HEK293 (cell line): ENCODE results near the gene GLB1L.

Experiments
- GLIS2 ChIP-seq: fragments of 450-650 bp; formaldehyde crosslinking; IDR thresholded peaks from 2 replicates; pipeline ENCODE4 v1.5.1; 2016; ENCODE audit warnings: missing biosample characterization, missing genetic modification characterization
- PRDM2 ChIP-seq: fragments of 450-650 bp; formaldehyde crosslinking; IDR thresholded peaks from 2 replicates; pipeline ENCODE4 v1.5.1; 2016; ENCODE audit warnings: missing biosample characterization, missing genetic modification characterization, borderline replicate concordance
- REST ChIP-seq: fragments of 450-650 bp; formaldehyde crosslinking; IDR thresholded peaks from 2 replicates; pipeline ENCODE4 v1.5.1; 2016; ENCODE audit warnings: missing biosample characterization, missing genetic modification characterization
- SP7 ChIP-seq: fragments of 450-650 bp; formaldehyde crosslinking; IDR thresholded peaks from 2 replicates; pipeline ENCODE4 v1.5.1; 2016; ENCODE audit warnings: missing biosample characterization, missing genetic modification characterization
- ZBTB1 ChIP-seq: fragments of 450-650 bp; formaldehyde crosslinking; IDR thresholded peaks from 2 replicates; pipeline ENCODE4 v1.5.1; 2016; ENCODE audit warnings: missing biosample characterization, missing genetic modification characterization
- ZBTB26 ChIP-seq: fragments of 450-650 bp; formaldehyde crosslinking; optimal IDR thresholded peaks from 2 replicates; pipeline ENCODE3; 2016; ENCODE audit warnings: missing biosample characterization, mild to moderate bottlenecking, missing genetic modification characterization
- ZBTB8A ChIP-seq: fragments of 450-650 bp; formaldehyde crosslinking; IDR thresholded peaks from 2 replicates; pipeline ENCODE4 v1.5.1; 2016; ENCODE audit warnings: missing biosample characterization, missing genetic modification characterization
- ZEB2 ChIP-seq: fragments of 450-650 bp; formaldehyde crosslinking; IDR thresholded peaks from 2 replicates; pipeline ENCODE4 v1.5.1; 2016; ENCODE audit warnings: missing biosample characterization, missing genetic modification characterization
- ZFP69B ChIP-seq: fragments of 450-650 bp; formaldehyde crosslinking; IDR thresholded peaks from 2 replicates; pipeline ENCODE4 v1.5.1; 2016; ENCODE audit warnings: missing biosample characterization, missing genetic modification characterization
- ZIC2 ChIP-seq: fragments of 450-650 bp; formaldehyde crosslinking; IDR thresholded peaks from 2 replicates; pipeline ENCODE4 v1.5.1; 2016; ENCODE audit warnings: missing biosample characterization, missing genetic modification characterization
- ZNF302 ChIP-seq: fragments of 450-650 bp; formaldehyde crosslinking; IDR thresholded peaks from 2 replicates; pipeline ENCODE4 v1.5.1; 2016; ENCODE audit warnings: missing biosample characterization, missing genetic modification characterization, low read depth
- ZNF488 ChIP-seq: fragments of 450-650 bp; formaldehyde crosslinking; IDR thresholded peaks from 2 replicates; pipeline ENCODE4 v1.5.1; 2016; ENCODE audit warnings: missing biosample characterization, missing genetic modification characterization
- ZNF560 ChIP-seq: fragments of 450-650 bp; formaldehyde crosslinking; IDR thresholded peaks from 2 replicates; pipeline ENCODE4 v1.5.1; 2017; ENCODE audit warnings: missing biosample characterization, missing genetic modification characterization, borderline replicate concordance
- ZNF600 ChIP-seq: fragments of 450-650 bp; formaldehyde crosslinking; IDR thresholded peaks from 2 replicates; pipeline ENCODE4 v1.5.1; 2016; ENCODE audit warnings: missing biosample characterization, missing genetic modification characterization
- ZNF658 ChIP-seq: fragments of 450-650 bp; formaldehyde crosslinking; IDR thresholded peaks from 2 replicates; pipeline ENCODE4; 2016; ENCODE audit warnings: missing biosample characterization, missing genetic modification characterization
- ZNF777 ChIP-seq: fragments of 450-650 bp; formaldehyde crosslinking; IDR thresholded peaks from 2 replicates; pipeline ENCODE4 v1.5.1; 2017; ENCODE audit warnings: missing biosample characterization, missing genetic modification characterization, borderline replicate concordance
- ZSCAN30 ChIP-seq: fragments of 450-650 bp; IDR thresholded peaks from 2 replicates; pipeline ENCODE4 v1.5.1; 2018; ENCODE audit warnings: missing biosample characterization, mild to moderate bottlenecking, missing genetic modification characterization, moderate library complexity

GLB1L gene

GRCh38 chr2:219229305-219230058 lies 15.8 kb downstream of the GLB1L start, which contains the start of the genes ANKZF1 and ATG9A (continued):
- no peak for TF ChIP-seq PRDM2 (tag by site-specific recombination)
- peak; percentile 24; the same call in 1 of the 2 replicates for TF ChIP-seq ZSCAN30
- no peak for TF ChIP-seq ZNF777 (tag by site-specific recombination)
- TF ChIP-seq ZBTB26 (tag by site-specific recombination) = peak; percentile 85
- no peak for TF ChIP-seq ZNF488 (tag by site-specific recombination)
- no peak for TF ChIP-seq ZFP69B (tag by site-specific recombination)
- no peak for TF ChIP-seq ZNF560 (tag by site-specific recombination)
- TF ChIP-seq REST (tag by site-specific recombination) = no peak
- no peak for TF ChIP-seq ZIC2
- TF ChIP-seq ZBTB8A (tag by site-specific recombination) = no peak
- TF ChIP-seq ZNF600 (tag by site-specific recombination) = peak; percentile 52; the same call in 1 of the 2 replicates
- peak; percentile 61 for TF ChIP-seq SP7 (tag by site-specific recombination)
- 0 out of 2 replicates have a peak, but pooled peaks have one; percentile 26 for TF ChIP-seq ZEB2
- TF ChIP-seq ZNF302 (tag by site-specific recombination) = no peak
- no peak for TF ChIP-seq ZNF658 (tag by site-specific recombination)
- no peak for TF ChIP-seq GLIS2 (tag by site-specific recombination)
- TF ChIP-seq ZBTB1 (tag by site-specific recombination) = no peak
- TF ChIP-seq, all 188 proteins: peak for 23
